ENCODE measurements around the gene FAM25G. TPM values are rescaled to one million over a fixed set of nuclear protein-coding genes. Genes with fewer than 3 reads are reported as not detected.

Gene FAM25G
- total RNA-seq, 1 experiment from 2014 or later = not detected

DNA sequence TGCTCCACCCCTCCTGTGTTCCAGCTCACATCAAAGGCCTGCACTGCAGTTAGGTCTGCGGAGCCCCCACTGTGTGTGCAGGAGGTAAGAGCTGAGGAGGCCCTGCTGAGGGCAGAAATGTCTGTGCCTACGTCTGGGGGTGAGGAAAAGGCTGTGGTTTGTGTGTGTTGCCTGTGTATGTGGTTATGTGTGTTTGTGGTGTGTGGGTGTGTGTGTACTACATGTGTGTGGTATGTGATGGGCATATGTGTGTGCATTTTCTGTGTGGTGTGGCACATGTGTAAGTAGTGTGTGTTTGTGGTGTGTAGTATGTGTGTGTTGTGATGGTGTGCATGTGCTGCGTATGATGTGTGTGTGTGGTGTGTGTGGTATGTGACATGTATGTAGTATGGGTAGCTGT lies 43.8 kb downstream of the FAM25G start:
- intact Hi-C loops (cut with micrococcal nuclease) = no loop called here
- no peak for DNase-seq (ENCODE audit: unreplicated experiment)
- peaks cover 5% of the 10 kb centered on the region for H3K4me1 Mint-ChIP-seq (ENCODE audit: insufficient read depth, unreplicated experiment)
- CTCF ChIA-PET = interaction anchor here (0.6 kb wide), 1 partner anchor 414 kb away, joined by 4 read pairs; no protein-coding TSS in a partner anchor
- TF ChIP-seq, protein P1, sequence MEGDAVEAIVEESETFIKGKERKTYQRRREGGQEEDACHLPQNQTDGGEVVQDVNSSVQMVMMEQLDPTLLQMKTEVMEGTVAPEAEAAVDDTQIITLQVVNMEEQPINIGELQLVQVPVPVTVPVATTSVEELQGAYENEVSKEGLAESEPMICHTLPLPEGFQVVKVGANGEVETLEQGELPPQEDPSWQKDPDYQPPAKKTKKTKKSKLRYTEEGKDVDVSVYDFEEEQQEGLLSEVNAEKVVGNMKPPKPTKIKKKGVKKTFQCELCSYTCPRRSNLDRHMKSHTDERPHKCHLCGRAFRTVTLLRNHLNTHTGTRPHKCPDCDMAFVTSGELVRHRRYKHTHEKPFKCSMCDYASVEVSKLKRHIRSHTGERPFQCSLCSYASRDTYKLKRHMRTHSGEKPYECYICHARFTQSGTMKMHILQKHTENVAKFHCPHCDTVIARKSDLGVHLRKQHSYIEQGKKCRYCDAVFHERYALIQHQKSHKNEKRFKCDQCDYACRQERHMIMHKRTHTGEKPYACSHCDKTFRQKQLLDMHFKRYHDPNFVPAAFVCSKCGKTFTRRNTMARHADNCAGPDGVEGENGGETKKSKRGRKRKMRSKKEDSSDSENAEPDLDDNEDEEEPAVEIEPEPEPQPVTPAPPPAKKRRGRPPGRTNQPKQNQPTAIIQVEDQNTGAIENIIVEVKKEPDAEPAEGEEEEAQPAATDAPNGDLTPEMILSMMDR (IDR thresholded peaks at IDR 0.05; ENCODE audit: unreplicated experiment) = no peak
- H3K27me3 Mint-ChIP-seq (ENCODE audit: insufficient read depth, unreplicated experiment) = no peaks in the 10 kb centered on the region
- H3K36me3 Mint-ChIP-seq (ENCODE audit: insufficient read depth, unreplicated experiment) = no peaks in the 10 kb centered on the region
- H3K9me3 Mint-ChIP-seq (ENCODE audit: unreplicated experiment) = peaks cover 8% of the 10 kb centered on the region
- H3K27ac Mint-ChIP-seq (ENCODE audit: low read depth, unreplicated experiment) = no peak overlapping the region
- POLR2A ChIA-PET = no interaction called here
- BruUV-seq (replicated peaks) = no TSS peak
- no peak overlapping the region for H3K4me3 Mint-ChIP-seq (ENCODE audit: unreplicated experiment)

DNA sequence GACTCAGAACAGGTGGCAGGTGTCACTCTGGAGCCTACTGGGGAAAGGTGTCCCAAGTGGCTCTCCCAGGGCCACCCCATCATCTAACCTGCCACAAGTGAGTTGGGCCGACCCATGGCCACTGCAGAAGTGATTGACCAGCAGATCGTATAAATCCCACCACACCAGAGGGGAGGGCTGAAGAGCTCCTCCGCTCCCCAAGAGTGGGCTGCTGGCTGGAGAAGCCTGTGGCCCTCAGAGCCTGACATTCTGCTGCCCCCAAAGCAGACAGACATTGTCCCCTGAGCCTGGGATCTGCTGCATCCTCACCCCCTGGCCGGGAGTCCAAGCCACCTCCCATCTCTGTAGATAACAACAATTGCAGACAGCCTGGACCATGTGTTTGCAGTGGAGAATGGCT lies 44.3 kb downstream of the FAM25G start:
- Mint-ChIP-seq H3K36me3 (ENCODE audit: insufficient read depth, unreplicated experiment) (no peaks in the 10 kb centered on the region), H3K4me1 (ENCODE audit: insufficient read depth, unreplicated experiment) (peaks cover 1% of the 10 kb centered on the region), H3K27ac (ENCODE audit: low read depth, unreplicated experiment) (no peak overlapping the region), H3K9me3 (ENCODE audit: unreplicated experiment) (peaks cover 8% of the 10 kb centered on the region), H3K27me3 (ENCODE audit: insufficient read depth, unreplicated experiment) (no peaks in the 10 kb centered on the region), H3K4me3 (ENCODE audit: unreplicated experiment) (no peak overlapping the region)
- CTCF ChIA-PET = interaction anchor here (0.6 kb wide), 1 partner anchor 414 kb away, joined by 4 read pairs; no protein-coding TSS in a partner anchor
- TF ChIP-seq, protein P1 (IDR thresholded peaks at IDR 0.05; ENCODE audit: unreplicated experiment) = no peak
- no TSS peak for BruUV-seq (replicated peaks)
- POLR2A ChIA-PET = no interaction called here
- intact Hi-C loops (cut with micrococcal nuclease) = no loop called here
- DNase-seq (ENCODE audit: unreplicated experiment) = no peak

- intact Hi-C loops (cut with micrococcal nuclease) = no loop called here
- TF ChIP-seq, protein P1 (IDR thresholded peaks at IDR 0.05; ENCODE audit: unreplicated experiment) = no peak
- BruUV-seq (replicated peaks) = no TSS peak
- Mint-ChIP-seq H3K27ac (ENCODE audit: low read depth, unreplicated experiment) (no peak overlapping the region), H3K9me3 (ENCODE audit: unreplicated experiment) (peaks cover 8% of the 10 kb centered on the region), H3K4me1 (ENCODE audit: insufficient read depth, unreplicated experiment) (no peaks in the 10 kb centered on the region), H3K27me3 (ENCODE audit: insufficient read depth, unreplicated experiment) (no peaks in the 10 kb centered on the region), H3K36me3 (ENCODE audit: insufficient read depth, unreplicated experiment) (no peaks in the 10 kb centered on the region), H3K4me3 (ENCODE audit: unreplicated experiment) (no peak overlapping the region)
- no peak for DNase-seq (ENCODE audit: unreplicated experiment)
- ChIA-PET POLR2A (no interaction called here), CTCF (no interaction called here)
Observed at GRCh38 chr10:47445720-47446119, 45.8 kb downstream of the FAM25G start.

GRCh38 chr10:47444047-47444446 lies 47.5 kb downstream of the FAM25G start:
- CTCF ChIA-PET = no interaction called here
- H3K9me3 Mint-ChIP-seq (ENCODE audit: unreplicated experiment) = peaks cover 8% of the 10 kb centered on the region
- no peak for DNase-seq (ENCODE audit: unreplicated experiment)
- intact Hi-C loops (cut with micrococcal nuclease) = no loop called here
- H3K4me3 Mint-ChIP-seq (ENCODE audit: unreplicated experiment) = no peak overlapping the region
- H3K4me1 Mint-ChIP-seq (ENCODE audit: insufficient read depth, unreplicated experiment) = peaks cover under 1% of the 10 kb centered on the region
- no TSS peak for BruUV-seq (replicated peaks)
- TF ChIP-seq, protein P1 (IDR thresholded peaks at IDR 0.05; ENCODE audit: unreplicated experiment) = no peak
- no peaks in the 10 kb centered on the region for H3K36me3 Mint-ChIP-seq (ENCODE audit: insufficient read depth, unreplicated experiment)
- H3K27me3 Mint-ChIP-seq (ENCODE audit: insufficient read depth, unreplicated experiment) = no peaks in the 10 kb centered on the region
- H3K27ac Mint-ChIP-seq (ENCODE audit: low read depth, unreplicated experiment) = no peak overlapping the region
- POLR2A ChIA-PET = no interaction called here
